HG03571 (cell line): ENCODE data around the gene C21orf58.

ENCODE experiments used
- ATAC-seq: cut with Tn5 transposase; IDR thresholded peaks from one replicate; pipeline ENCODE4 v1.9.1; 2021; ENCODE audit not compliant: unreplicated experiment

Gene C21orf58

DNA sequence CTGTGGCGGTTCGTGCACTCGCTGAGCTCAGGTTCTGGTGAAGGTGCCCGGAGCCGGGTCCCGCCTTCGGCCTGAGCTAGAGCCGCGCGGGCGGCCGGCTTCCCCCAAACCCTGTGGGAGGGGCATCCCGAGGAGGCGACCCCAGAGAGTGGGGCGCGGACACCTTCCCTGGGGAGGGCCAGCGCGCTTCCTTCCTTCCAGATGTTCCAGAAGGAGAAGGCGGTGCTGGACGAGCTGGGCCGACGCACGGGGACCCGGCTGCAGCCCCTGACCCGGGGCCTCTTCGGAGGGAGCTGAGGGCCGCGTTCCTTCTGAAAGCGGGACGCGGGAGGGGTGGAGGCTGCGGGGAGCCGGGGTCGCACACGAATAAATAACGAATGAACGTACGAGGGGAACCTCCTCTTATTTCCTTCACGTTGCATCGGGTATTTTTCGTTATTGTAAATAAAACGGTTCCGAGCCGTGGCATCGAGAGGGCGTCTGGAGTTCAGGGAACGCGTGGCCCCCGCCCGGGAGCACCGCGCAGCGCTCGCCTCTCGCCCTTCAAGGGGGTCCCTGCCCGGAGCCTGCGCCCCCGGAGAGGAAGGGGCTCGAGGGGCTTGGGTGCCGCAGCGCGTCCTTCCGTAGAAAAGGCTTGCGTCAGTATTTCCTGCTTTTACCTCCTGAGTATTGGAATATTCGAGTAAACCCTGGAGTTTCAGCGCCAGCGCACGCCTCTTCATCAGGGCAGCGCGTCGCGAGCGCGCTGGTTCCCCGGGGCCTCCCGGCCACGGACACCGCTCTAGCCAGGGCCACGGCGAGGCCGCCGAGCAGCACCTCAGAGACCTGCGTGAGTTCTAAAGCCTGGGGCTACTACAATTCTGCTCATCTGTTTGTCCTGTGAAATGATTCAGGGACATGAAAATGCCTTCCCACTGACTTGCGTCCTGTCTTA lies 26.1 kb downstream of the C21orf58 start:
- ATAC-seq, result no peak

DNA sequence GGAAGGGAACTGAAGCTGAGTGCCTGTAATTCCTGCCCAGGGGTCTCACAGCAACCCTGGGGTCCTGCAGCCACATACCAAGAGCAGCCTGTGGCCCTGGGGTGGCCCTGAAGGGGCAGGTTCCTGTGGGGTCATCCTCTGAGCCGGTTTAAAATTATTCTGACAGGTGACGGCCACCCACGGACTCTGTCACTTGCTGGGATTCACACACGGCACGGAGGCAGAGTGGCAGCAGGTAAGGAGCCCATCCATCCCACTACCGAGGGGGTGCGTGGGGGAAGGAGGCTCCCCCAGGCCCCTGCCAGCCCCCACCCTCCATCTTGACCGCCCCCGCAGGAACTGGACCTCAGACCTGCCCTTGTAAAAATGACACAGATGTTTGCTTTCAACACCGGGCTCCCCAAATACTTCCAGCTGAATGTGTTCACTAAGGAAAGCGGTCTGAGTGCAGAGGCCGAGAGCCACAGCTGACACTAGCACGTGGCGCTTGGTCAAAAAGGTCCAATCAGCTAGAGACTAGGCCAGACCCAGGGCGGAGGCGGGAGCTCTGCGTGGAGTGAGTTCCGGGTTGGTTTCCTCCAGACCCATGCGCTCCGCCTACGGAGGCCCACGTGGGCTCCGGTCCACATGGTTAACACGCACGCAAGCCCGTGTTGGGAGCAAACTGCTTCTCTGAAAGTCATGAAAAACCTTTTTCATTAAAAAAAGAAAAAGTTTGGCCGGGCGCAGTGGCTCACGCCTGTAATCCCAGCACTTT lies 27.5 kb downstream of the C21orf58 start:
- no peak for ATAC-seq

DNA sequence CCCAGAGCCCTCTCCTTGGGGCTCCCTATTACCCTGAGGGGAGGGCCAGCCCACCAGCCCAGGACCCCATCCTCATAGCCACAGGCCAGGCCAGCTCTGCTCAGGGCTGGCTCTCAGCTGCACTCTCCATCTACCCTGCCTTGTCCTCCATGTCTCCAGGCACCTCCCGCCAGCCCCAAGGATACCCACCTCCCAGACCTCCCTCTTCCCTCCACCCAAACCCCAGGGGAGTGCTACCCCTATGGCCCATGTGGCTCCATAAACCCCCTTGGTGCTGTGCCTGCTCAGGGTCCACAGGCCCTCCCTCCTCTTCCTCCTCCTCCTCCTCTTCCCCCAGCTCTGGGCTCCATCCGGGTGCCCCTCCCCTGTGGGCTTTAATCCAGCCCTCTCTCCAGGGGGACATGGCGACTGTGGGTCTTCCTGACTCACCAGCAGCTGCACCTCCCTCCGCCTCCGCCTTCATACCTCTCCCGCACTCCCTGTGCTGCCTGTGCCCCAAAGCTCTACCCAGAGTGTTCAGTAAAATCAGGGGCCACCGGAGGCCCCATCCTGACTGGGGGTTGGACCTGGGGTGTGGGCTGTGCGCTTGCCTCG lies 28.4 kb downstream of the C21orf58 start:
- no peak for ATAC-seq

DNA sequence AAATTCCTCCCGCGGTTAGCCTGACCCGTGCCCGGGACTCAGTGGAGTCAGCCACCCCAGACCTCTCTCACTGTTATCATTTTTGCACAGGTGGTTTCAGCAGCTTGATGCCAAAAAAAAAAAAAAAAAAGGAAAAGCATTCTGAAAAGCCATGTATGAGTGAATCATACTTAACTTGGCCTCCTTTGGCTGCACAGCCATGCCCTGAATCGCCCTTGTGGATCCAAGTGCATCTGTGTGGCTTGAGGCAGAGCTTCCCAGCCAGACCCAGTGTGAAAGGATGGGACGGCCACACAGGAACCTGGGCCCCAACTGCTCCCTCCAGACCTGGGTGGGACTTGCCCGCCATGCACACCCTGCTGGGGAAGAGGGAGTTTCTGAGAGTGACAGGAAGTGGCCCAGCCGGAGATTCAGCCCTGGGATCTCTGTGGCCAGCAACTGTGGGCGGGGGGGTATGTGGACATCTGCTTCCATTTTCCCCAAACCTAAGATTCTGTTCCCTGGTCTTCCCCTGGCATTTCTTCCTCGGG lies 29.0 kb downstream of the C21orf58 start:
- no peak for ATAC-seq

DNA sequence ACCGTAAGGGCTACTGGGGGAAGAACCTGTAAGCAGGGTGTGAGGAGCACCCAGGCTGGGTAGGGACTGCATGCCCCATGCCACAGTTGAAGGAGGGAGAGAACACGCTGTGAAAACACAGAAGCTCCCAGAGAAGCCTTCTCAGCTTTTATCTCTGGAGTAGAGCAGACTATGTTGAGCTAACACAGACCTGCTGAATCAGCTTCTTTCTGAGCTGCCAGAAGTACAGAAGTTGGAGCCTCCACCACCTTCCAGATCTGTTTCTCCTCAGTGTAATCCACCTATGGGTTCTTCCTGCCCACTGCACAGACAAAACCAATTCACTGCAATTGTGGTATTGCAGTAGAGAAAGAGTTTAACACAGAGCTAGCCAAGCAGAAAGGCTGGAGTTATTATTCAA lies 32.1 kb downstream of the C21orf58 start:
- ATAC-seq, result no peak

DNA sequence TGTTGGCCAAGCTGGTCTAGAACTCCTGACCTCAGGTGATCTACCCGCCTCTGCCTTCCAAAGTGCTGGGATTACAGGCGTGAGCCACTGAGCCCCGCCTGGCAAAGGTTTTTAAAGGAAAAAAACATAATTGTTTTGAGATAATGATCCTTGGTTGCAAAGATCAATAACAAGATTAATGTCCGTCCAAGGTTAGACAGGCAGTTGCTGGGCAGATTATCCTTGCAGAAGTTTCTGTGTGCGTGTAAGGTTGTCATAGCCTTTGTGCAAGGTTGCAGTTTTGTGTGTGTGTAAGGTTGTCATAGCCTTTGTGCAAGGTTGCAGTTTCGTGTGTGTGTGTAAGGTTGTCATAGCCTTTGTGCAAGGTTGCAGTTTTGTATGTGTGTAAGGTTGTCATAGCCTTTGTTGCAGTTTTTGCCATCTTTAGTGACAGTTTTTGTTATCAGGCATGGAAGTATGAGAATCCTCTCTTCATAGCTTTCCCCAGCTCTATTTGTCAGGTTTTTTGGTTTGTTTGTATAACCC lies 34.0 kb downstream of the C21orf58 start:
- ATAC-seq, result no peak

DNA sequence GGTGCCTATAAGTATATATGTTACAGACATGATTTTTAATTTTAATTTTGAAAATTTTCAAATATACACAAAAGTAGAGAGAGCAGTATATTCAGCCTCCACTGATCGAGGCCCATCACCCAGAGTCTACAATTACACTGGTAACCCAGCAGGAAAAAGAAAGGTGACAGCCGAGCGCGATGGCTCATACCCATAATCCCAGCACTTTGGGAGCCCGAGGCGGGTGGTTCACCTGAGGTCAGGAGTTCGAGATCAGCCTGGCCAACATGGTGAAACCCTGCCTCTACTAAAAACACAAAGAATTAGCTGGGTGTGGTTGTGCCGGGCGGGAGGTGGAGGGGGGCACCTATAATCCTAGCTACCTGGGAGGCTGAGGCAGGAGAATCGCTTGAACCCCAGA lies 36.1 kb downstream of the C21orf58 start:
- ATAC-seq, result no peak

DNA sequence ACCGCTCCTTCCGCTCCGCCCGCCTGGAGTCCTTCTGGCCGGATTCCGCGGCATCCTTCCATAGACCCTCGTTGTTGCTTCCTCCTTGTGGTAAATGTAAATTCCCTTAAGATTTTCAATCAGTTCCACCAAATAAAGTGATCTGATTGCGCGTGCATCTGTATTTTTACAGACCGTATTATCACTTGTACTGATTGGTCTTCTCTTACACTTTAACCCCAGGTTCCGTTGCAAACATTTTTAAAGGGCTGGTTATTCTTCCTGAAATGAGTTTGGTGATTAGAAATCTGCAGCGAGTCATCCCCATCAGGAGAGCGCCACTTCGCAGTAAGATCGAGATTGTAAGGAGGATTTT lies 37.0 kb downstream of the C21orf58 start:
- no peak for ATAC-seq

DNA sequence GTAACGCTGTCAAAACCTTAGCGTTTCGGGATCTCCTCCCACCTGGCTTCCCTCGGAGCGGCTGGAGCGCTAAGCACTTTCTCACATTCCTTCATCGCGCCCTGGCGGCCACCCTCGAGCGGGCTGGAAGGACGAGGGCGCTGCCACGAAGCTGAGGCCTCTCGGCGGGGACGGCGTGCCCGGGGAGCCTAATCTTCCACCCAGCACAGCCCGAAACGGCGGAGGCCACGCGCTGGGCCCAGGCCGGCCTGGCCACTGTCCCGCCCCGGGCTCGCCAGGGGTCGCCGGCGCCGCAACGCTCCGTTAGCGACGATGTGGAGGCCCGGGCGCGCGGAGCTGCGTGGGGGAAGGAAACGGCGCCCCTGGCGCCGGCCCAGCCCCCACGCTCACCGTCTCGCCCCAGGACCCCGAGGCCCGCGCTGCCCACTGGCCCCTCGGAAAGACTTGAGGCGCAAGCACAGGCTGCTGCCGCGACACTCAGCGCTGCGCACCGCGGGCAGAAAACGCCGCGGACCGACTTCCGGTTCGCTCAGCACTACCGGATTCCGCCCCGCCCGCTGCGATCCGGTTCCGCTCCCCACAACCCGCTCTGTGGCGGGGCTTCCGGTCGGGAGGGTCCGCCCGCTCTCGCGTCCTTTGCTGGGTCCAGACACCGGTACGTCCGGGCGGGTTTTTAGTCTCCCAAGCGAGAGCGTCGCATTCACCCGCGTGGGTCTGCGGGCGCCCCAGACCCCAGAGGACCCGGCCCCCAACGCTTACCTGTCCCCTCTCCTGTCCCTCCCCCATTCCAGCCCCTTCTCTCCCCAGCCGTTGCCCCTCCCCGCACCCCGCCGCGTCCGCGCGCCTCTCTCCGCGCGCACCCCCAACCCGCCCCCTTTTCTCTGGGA lies 37.7 kb downstream of the C21orf58 start, which contains the start of gene YBEY:
Gene YBEY (plus strand): TSS at position 582 of the 887 bp plus-strand sequence. CDS start 572 bp downstream, outside the sequence.
- ATAC-seq, result peak; percentile 81

DNA sequence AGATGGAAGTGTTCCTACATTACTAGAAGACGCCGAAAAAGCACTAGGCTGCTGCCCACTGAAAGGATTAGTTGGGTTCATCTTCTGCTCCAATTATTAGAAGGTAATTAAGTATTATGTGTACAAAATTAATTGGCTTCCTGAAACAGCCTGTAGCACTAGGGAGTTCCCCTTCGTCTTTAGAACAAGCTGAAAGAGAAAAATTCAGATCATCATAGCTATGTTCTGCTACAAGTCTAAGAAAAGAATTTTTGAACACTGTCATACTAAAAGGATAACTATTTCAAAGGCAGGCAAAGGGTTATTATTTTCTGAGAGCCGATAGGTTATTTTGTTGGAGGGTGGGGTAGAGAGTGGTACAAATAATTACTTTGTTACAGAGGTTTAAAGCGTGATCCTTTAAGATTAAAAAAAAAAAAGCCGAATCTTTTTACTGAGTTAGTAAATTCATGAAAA lies 38.4 kb downstream of the C21orf58 start, which contains the start of gene MCM3AP:
Gene MCM3AP (minus strand): TSS at position 406 of the 456 bp plus-strand sequence. CDS start 325 bp downstream, at position 81.
- no peak for ATAC-seq

DNA sequence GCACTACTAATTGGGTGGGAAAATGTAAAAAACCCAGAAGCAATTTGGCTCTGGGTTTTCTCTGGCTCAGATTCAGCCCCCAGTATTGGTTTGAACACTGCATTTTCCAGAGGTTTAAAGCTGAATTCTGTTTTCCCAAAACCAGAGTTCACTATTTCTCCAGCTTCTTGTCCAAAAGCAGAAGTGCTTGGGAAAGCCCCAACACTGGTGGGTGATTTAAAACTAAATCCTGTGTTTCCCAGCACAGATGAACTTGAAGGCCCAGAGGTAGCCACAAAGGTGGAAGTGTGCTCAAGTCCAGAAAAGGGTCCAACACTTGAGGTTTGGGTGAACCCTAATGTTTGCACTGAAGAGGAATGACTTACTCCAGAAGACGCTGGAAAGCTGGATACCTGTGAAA lies 38.9 kb downstream of the C21orf58 start:
- no peak for ATAC-seq

DNA sequence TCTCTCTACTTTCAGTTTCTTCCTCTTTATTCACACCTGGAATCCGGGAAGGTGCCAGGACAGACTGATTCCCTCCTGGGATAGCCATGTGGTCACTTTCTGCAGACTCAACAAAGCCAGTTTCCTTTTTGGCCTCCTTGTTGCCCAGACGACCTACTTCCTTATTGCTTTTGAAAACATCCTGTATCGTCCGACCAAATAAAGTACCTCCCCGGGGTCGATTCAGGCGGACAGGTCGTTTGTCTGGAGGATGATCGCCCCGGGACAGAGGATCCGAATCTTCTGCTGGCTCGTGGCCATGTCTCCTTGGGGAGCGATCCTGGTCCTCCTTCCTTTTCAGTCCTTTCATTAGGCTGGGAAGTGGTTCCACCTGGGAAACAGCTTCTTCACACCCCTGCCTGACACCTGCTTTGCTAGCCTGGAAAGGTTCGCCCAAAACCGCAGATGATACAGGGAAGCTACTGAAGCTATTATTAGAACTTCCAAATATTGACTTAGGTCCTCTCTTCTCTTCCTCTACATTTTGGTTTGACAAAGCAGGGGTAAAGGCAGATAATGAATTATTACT lies 39.5 kb downstream of the C21orf58 start:
- ATAC-seq, result no peak

DNA sequence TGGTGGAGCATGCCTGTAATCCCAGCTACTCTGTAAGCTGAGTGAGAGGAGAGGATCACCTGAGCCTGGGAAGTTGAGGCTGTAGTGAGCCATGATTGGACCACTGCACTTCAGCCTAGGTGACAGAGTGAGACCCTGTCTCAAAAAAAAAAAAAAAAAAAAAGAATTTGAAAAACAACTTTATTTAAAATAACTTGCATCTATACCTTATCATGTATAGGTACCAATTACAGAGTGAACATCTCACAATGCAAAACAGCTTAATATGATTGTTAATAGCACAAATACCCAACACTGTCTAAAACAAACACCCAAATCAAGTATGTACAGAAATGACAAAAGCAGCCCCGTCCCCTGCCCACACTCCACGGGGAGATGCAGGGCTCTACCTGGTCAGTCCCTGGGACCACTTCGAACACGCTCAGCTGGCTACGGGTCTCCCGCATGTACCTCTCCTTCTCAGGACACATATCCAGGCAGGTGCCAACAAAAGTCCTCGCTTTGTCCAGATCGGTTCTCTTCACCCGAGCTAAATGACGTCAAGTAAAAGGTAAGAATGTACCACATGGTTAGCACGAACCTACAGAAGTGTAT lies 48.8 kb downstream of the C21orf58 start:
- no peak for ATAC-seq

DNA sequence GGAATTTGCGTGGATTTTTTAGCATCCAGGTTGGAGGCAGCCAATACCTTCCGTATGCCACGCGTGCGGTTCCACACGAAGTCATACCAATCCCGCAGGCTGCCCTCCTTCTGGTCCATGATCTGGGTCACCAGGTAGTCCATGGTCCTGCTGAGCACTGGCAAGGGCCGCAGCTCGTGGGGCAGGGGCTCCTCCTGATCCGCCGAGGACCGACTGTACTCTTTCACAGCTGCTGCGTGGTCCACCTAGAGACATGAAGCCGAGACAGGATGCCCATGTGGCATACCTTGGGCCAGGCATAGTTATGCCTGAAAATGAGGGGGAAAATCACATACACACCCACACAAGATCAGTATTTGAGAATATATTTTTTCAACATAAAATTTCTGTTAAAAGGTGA lies 50.3 kb downstream of the C21orf58 start:
- ATAC-seq, result no peak

DNA sequence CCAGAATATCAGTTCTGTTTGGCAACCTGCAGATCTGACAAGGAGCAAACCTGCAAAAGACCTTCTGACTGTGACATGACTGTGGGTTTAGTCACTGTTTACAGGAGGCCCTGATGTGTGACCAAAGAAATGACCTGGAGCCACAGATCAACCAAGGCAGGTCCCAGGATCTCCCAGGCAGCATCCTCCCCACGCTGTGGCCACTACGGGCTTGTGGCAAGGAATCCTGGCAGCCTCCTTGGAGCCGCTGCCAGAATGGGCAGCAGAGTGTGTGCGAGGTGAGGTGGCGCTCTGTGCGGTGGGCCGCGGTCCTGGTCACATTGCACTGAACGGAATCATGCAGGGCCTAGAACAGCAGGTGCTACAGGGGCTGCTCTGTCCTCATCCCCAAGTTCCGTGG lies 54.2 kb downstream of the C21orf58 start:
- no peak for ATAC-seq

DNA sequence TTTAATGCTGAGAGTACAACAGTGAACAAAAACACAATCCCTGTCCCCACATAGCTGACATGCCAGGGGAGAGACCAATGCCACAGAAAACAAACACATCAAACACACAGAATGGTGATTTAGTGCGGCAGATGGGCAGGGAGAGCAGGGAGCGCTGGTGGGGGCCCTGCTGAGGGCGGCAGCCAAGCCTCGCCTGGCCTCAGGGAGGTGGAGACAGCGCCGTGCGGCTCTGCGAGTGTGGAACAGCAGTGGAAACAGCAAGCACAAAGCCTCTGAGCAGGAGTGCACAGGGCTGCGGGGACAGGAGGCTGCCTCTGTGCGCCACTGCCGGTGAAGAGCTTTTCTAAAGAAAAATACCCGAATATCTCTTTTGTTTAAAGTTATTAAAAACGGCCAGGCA lies 55.3 kb downstream of the C21orf58 start:
- ATAC-seq, result no peak

DNA sequence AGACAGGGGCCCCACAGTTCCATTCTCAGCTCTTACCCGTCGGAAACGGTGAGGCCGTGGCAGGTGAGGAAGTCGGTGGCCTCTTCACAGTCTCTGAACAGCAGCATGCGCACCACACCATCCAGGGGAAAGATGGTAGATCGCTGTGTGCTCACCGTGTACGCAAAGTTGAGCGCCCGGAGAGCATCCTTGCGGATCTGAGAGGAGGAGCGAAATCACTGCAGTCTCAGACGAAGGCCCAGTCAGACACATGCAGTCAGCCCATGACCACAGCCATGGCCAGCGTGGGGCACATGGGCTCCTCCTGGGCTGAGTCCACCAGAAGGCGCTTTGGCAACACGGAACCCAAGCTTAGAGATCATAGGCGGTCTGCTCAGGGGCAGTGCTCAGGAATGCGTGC lies 56.7 kb downstream of the C21orf58 start:
- no peak for ATAC-seq

DNA sequence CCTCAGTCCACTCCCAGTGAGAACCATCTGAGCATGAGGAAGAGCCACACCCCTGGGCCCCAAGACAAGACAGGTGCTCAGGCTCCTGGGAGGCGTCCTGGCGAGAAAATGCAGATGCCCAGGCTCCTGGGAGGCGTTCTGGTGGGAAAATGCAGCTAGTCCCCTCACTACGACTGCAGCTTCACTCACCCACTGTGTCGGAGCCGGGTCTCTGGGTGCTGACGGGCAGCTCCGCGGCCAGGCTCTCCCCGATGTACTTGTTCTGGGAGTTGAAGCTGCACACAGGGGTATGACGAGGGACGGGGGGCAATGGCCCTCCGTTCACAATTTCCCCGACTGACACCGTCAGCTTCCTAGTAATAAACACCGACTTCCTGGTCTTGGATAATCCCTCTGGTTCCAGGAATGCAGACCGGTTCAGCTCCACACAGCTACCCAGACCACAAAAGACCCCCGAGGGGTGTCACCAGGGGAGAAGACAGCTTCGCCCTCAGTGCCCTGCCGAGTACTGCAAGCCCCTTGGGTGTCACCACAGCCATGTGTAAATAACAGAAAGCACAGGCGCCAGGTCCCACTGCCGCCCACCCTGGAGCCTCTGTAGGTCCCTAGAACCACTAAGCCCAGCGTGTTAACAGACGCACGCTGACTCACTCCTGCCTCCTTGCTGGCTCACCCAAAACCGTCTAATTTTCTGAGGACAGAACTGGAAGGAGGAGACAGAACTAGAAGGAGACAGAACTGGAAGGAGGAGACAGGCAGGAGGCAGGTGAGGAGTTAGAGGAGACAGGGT lies 57.7 kb downstream of the C21orf58 start:
- no peak for ATAC-seq
